DOHH2 (cell line): ENCODE measurements around the gene MLLT3.

Experiments used
- H3F3A ChIP-seq: fragments of 200-600 bp; sonication (generic), shearing (Covaris generic); 2 replicates; pipeline ENCODE4 v1.6.0; 2016; ENCODE audit warnings: antibody characterized with exemption, mild to moderate bottlenecking; ENCODE audit not compliant: control insufficient read depth, insufficient read depth
- H3K27ac ChIP-seq: fragments of 200-600 bp; sonication (generic); 2 replicates; pipeline ENCODE4 v1.5.1; 2014; ENCODE audit warnings: low read depth, mild to moderate bottlenecking, low read length, moderate library complexity
- H3K27me3 ChIP-seq: fragments of 200-600 bp; sonication (generic); 2 replicates; pipeline ENCODE4 v1.6.1; 2014; ENCODE audit warnings: mild to moderate bottlenecking, low read length, mixed read lengths; ENCODE audit not compliant: control insufficient read depth
- H3K36me3 ChIP-seq: fragments of 200-600 bp; sonication (generic); 2 replicates; pipeline ENCODE4 v1.6.1; 2014; ENCODE audit warnings: mild to moderate bottlenecking, low read length, moderate library complexity, mixed read lengths; ENCODE audit not compliant: control insufficient read depth
- H3K4me1 ChIP-seq: fragments of 200-600 bp; sonication (generic); 2 replicates; pipeline ENCODE4 v1.6.1; 2014; ENCODE audit warnings: mild to moderate bottlenecking, low read length, mixed read lengths; ENCODE audit not compliant: control insufficient read depth
- H3K4me2 ChIP-seq: fragments of 200-600 bp; sonication (generic); 2 replicates; pipeline ENCODE4 v1.6.0; 2014; ENCODE audit warnings: mild to moderate bottlenecking, low read length, moderate library complexity
- H3K4me3 ChIP-seq: fragments of 200-600 bp; sonication (generic); 2 replicates; pipeline ENCODE4 v1.5.1; 2014; ENCODE audit warnings: mild to moderate bottlenecking, low read length, mixed read lengths
- H3K79me2 ChIP-seq: fragments of 200-600 bp; sonication (generic); 2 replicates; pipeline ENCODE4 v1.6.1; 2014; ENCODE audit warnings: mild to moderate bottlenecking, low read length, mixed read lengths; ENCODE audit not compliant: control insufficient read depth
- H3K9me2 ChIP-seq: fragments of 200-600 bp; sonication (generic); replicated peaks from 2 replicates; pipeline ENCODE4 v1.6.1; 2014; ENCODE audit warnings: mild to moderate bottlenecking, low read length, mixed read lengths; ENCODE audit not compliant: control insufficient read depth
- H3K9me3 ChIP-seq: fragments of 200-600 bp; sonication (generic); 2 replicates; pipeline ENCODE4 v1.6.1; 2014; ENCODE audit warnings: antibody characterized with exemption, low read length, mixed read lengths; ENCODE audit not compliant: control insufficient read depth, insufficient read depth
- H4K20me1 ChIP-seq: fragments of 200-600 bp; sonication (generic); 2 replicates; pipeline ENCODE4 v1.6.0; 2014; ENCODE audit warnings: low read depth, mild to moderate bottlenecking, antibody characterized with exemption, low read length, moderate library complexity; ENCODE audit not compliant: control insufficient read depth, insufficient read depth
- EZH2phosphoT487 ChIP-seq: fragments of 200-600 bp; sonication (generic); IDR thresholded peaks from 2 replicates; pipeline ENCODE4 v1.6.1; 2017; ENCODE audit warnings: borderline replicate concordance, mild to moderate bottlenecking, antibody characterized with exemption, low read length, moderate library complexity, mixed read lengths
- TF ChIP-seq, protein P1 (sequence below): fragments of 200-600 bp; sonication (generic); IDR thresholded peaks from one replicate; pipeline ENCODE4 v1.5.1; 2014; ENCODE audit warnings: antibody characterized with exemption, mild to moderate bottlenecking, low read depth, low read length; ENCODE audit not compliant: poor library complexity, severe bottlenecking

The MLLT3 gene

DNA sequence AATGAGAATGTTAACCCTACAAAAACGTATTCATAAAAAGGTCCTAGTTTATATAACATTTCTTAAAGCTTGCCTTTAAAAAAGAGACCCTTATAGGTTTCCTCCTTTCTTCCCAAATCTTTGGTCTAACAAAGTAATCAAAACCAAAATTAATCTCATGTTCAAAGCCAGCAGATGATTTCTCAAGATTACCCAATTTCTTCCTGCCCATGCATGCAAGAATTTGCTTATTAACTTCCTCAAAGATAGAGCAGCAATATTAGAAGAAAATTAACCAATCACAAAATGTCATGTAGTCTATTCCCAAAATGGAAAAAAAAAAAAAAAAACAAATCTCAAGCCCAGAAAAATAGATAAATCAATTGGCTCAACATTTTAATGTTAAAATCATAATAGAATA lies 114.9 kb downstream of the MLLT3 start:
- Histone ChIP-seq H3K79me2 (peaks cover 3% of the 10 kb centered on the region; the same call in 1 of the 2 replicates), H3K27me3 (no peaks in the 10 kb centered on the region), H3K4me3 (no peak overlapping the region), H3K9me2 (no peaks in the 10 kb centered on the region), H3K27ac (no peak overlapping the region), H3K36me3 (no peaks in the 10 kb centered on the region), H3K4me1 (peaks cover 3% of the 10 kb centered on the region; the same call in 1 of the 2 replicates), H3K9me3 (no peaks in the 10 kb centered on the region), H3K4me2 (no peak overlapping the region), H3F3A (no peaks in the 10 kb centered on the region), H4K20me1 (no peaks in the 10 kb centered on the region)
- TF ChIP-seq, protein P1, sequence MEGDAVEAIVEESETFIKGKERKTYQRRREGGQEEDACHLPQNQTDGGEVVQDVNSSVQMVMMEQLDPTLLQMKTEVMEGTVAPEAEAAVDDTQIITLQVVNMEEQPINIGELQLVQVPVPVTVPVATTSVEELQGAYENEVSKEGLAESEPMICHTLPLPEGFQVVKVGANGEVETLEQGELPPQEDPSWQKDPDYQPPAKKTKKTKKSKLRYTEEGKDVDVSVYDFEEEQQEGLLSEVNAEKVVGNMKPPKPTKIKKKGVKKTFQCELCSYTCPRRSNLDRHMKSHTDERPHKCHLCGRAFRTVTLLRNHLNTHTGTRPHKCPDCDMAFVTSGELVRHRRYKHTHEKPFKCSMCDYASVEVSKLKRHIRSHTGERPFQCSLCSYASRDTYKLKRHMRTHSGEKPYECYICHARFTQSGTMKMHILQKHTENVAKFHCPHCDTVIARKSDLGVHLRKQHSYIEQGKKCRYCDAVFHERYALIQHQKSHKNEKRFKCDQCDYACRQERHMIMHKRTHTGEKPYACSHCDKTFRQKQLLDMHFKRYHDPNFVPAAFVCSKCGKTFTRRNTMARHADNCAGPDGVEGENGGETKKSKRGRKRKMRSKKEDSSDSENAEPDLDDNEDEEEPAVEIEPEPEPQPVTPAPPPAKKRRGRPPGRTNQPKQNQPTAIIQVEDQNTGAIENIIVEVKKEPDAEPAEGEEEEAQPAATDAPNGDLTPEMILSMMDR, result no peak
- TF ChIP-seq EZH2phosphoT487, result no peak

DNA sequence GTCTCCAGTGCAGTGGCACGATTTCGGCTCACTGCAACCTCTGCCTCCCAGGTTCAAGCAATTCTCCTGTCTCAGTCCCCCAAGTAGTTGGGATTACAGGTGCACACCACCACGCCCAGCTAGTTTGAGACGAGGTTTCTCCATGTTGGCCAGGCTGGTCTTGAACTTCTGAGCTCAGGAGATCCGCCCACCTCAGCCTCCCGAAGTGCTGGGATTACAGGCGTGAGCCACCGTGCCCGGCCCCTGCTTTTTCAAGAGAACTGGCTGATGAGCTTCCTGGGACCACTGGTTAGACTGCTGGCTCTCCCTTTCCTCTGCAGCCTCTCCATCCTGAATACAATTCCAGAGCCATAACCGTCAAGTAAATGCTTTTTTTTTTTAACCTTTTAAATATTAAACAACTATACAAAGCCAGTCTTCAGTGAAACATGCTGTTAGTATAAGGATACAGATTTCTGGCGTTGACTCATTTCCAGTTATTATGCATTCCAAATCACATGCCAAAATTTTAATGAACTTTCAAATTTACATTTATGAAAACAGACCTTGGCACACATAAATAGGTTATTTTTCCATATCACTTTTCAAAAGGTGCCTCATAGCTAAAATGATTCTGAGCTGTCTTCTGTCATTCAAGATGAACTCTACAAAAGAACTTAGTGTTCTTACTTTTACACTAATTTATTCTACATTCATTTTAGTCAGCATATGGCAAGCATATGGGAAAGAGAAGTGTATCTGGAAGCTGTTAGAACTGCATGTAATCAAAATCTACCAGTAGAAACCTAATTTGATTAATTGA lies 116.0 kb downstream of the MLLT3 start:
- TF ChIP-seq, protein P1, result no peak
- Histone ChIP-seq H3K36me3 (no peaks in the 10 kb centered on the region), H3K4me1 (peaks cover 3% of the 10 kb centered on the region; the same call in 1 of the 2 replicates), H3K27ac (no peak overlapping the region), H3K9me3 (no peaks in the 10 kb centered on the region), H3K9me2 (no peaks in the 10 kb centered on the region), H3K4me2 (no peak overlapping the region), H3K4me3 (no peak overlapping the region), H3K79me2 (no peaks in the 10 kb centered on the region), H3F3A (no peaks in the 10 kb centered on the region), H4K20me1 (no peaks in the 10 kb centered on the region), H3K27me3 (no peaks in the 10 kb centered on the region)

DNA sequence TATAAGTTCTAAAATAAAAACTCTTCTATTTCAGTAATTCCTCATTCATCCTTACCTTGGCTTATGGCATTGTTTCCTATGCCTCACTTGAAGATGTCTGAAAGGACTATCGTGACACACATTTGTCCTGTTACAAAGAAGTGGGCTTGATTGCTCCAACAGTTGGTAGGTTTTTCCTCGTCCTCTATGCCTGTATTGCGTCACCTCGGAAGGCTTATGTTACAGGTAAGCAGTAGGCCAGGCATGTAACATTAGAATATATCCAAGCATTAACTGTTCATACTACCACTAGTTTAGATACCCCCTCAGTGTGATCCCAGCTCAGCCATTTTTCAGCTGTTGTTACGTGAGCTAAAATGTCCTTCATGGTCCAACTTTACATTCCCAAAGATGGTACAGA lies 116.7 kb downstream of the MLLT3 start:
- no peaks in the 10 kb centered on the region for H3K79me2 ChIP-seq
- H3K36me3 ChIP-seq, result no peaks in the 10 kb centered on the region
- no peaks in the 10 kb centered on the region for H3F3A ChIP-seq
- H3K4me3 ChIP-seq, result no peak overlapping the region
- H3K9me2 ChIP-seq, result no peaks in the 10 kb centered on the region
- H3K9me3 ChIP-seq, result no peaks in the 10 kb centered on the region
- H3K4me1 ChIP-seq, result peaks cover 3% of the 10 kb centered on the region; the same call in 1 of the 2 replicates
- no peaks in the 10 kb centered on the region for H4K20me1 ChIP-seq
- H3K27ac ChIP-seq, result no peak overlapping the region
- no peaks in the 10 kb centered on the region for H3K27me3 ChIP-seq
- H3K4me2 ChIP-seq, result no peak overlapping the region
- TF ChIP-seq EZH2phosphoT487, result no peak
- TF ChIP-seq, protein P1, result no peak
